Measurements from ENCODE around the gene PLD1. TPM values are rescaled to one million over a fixed set of nuclear protein-coding genes. Genes with fewer than 3 reads are reported as not detected.

PLD1 gene
- total RNA-seq, 3 donors from 2014 or later: 0.52 to 1.3 (median 0.66) TPM

DNA sequence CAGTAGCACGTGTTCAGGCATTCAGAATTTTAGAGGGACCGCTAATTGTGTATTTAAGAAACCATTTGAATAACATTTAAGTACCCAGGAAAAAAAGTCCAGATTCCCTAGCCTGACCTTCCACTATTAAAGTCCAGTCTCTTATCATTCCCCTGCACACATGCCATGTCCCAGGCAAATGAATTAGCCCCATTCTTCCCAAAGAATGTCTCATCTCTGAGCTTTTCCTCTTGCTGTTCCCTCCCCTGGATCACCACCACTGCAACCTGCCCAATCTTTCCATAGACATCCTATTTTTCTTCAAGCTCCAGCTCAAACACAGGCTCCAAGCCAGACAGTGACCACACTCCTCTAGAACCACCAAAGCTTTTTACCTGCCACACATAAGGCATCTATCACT, 25.9 kb downstream of the PLD1 start:
- H3K36me3 Mint-ChIP-seq (ENCODE audit: insufficient read depth): no peaks in the 10 kb centered on the region
- ATAC-seq (no peak), DNase-seq (no peak)
- H3K4me3 Mint-ChIP-seq: no peak overlapping the region
- H3K4me1 Mint-ChIP-seq (ENCODE audit: low read depth): no peaks in the 10 kb centered on the region
- H3K27me3 Mint-ChIP-seq (ENCODE audit: low read depth): peaks cover 4% of the 10 kb centered on the region
- no peaks in the 10 kb centered on the region for H3K9me3 Mint-ChIP-seq

DNA sequence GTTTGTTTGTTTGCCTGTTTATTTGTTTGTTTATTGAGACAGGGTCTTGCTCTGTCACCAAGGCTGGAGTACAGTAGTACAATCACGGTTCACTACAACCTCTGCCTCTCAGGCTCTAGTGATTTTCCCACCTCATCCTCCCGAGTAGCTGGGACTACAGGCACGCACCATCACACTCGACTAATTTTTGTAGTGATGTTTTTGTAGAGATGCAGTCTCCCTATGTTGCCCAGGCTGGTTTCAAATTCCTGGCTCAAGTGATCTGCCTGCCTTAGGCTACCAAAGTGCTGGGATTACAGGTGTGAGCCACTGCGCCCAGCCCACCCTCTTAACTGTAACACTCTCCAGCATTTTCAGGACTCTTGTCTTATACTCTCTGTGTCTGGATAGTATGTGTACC, 26.7 kb downstream of the PLD1 start:
- peaks cover 4% of the 10 kb centered on the region for H3K27me3 Mint-ChIP-seq (ENCODE audit: low read depth)
- no peak for DNase-seq
- no peaks in the 10 kb centered on the region for H3K4me1 Mint-ChIP-seq (ENCODE audit: low read depth)
- H3K4me3 Mint-ChIP-seq: no peak overlapping the region
- no peaks in the 10 kb centered on the region for H3K9me3 Mint-ChIP-seq
- no peaks in the 10 kb centered on the region for H3K36me3 Mint-ChIP-seq (ENCODE audit: insufficient read depth)
- ATAC-seq: no peak

DNA sequence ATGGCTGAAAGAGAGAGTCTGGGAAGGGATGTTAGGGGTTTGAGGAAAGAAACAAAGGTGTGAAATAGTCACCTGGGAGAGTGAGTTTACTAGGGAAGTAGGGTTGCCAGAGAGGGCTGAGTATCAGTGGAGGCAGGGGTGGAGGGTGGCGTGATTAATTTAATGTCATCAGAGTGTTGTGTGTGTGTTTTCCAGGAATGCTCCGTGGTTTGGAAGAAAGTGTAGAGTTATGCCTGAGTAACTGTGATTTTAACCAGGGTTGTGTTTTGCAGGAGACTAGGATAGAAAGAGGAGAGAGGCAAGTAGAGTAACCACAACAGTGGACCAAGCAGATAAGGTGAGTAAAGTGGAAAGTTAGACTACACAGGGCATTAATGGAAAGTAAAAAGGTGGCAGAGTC, 27.2 kb downstream of the PLD1 start:
- ATAC-seq: no peak
- H3K9me3 Mint-ChIP-seq: no peaks in the 10 kb centered on the region
- no peaks in the 10 kb centered on the region for H3K4me1 Mint-ChIP-seq (ENCODE audit: low read depth)
- no peaks in the 10 kb centered on the region for H3K36me3 Mint-ChIP-seq (ENCODE audit: insufficient read depth)
- H3K4me3 Mint-ChIP-seq: no peak overlapping the region
- H3K27me3 Mint-ChIP-seq (ENCODE audit: low read depth): peaks cover 4% of the 10 kb centered on the region
- no peak for DNase-seq

DNA sequence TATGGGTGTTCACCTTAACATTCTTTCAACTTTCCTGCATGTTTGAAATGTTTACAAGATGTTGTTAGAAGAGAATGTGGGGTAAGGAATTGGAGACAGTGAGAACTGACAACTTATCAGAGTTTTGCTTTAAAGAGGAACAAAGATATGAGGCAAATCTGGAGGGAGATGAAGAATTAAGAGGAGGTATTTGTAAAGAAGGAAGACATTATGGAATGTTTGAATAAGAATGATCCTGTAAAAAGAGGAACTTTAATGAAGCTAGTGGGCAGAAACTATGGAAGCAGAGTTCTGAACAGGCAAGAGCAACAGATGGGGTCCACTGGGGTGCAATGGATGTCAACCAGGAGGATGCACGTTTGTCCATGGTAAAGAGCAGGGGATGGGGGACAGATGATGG, 27.7 kb downstream of the PLD1 start:
- DNase-seq: no peak
- peaks cover 4% of the 10 kb centered on the region for H3K27me3 Mint-ChIP-seq (ENCODE audit: low read depth)

DNA sequence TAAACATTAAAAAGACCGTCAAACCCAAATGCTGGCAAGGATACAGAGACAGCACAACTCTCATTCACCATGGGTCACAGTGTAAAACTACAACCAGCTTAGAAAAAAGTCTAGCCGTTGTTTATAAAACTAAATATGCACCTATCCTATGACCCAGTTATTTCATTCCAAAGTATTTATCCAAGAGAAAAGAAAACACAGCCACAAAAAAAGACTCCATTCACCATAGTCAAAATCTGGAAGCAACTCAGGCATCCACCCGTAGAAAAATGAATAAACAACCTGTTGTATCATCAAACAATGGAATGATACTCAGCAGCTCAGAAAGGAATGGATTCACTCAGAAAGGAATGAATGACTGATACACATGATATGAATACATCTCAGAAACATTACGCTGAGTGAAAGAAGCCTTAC, 28.6 kb downstream of the PLD1 start:
- Mint-ChIP-seq H3K36me3 (ENCODE audit: insufficient read depth) (no peaks in the 10 kb centered on the region), H3K4me1 (ENCODE audit: low read depth) (no peaks in the 10 kb centered on the region), H3K27me3 (ENCODE audit: low read depth) (peaks cover 4% of the 10 kb centered on the region), H3K4me3 (no peak overlapping the region), H3K9me3 (no peaks in the 10 kb centered on the region)
- DNase-seq (no peak), ATAC-seq (peak in 1 of 2 donors; percentile 28)

More for the DNA sequence above, 27.7 kb downstream of the PLD1 start:
- H3K4me3 Mint-ChIP-seq: no peak overlapping the region
- no peaks in the 10 kb centered on the region for H3K4me1 Mint-ChIP-seq (ENCODE audit: low read depth)
- no peak for ATAC-seq
- no peaks in the 10 kb centered on the region for H3K9me3 Mint-ChIP-seq
- H3K36me3 Mint-ChIP-seq (ENCODE audit: insufficient read depth): no peaks in the 10 kb centered on the region

DNA sequence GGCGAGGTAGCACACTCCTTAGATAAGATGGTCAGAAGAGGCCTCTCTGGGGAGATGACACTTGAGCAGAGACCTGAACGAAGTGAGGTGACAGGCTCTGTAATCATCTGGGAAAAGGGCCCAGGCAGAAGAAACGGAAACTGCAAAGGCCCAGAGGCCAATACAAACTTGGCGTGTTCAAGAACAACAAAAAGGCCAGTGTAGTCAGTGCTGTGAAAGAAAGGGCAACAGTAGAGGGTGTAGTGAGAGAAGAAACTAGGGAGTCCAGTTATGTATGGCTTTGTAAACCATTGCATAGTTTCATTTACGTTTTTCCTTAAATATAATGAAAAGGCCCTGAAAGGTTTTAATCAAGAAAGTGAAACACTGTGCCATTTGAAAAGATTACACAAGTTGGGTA, 31.8 kb downstream of the PLD1 start:
- Mint-ChIP-seq H3K4me3 (no peak overlapping the region), H3K27me3 (ENCODE audit: low read depth) (no peaks in the 10 kb centered on the region), H3K9me3 (no peaks in the 10 kb centered on the region), H3K36me3 (ENCODE audit: insufficient read depth) (no peaks in the 10 kb centered on the region), H3K4me1 (ENCODE audit: low read depth) (no peaks in the 10 kb centered on the region)
- ATAC-seq (no peak), DNase-seq (no peak)

DNA sequence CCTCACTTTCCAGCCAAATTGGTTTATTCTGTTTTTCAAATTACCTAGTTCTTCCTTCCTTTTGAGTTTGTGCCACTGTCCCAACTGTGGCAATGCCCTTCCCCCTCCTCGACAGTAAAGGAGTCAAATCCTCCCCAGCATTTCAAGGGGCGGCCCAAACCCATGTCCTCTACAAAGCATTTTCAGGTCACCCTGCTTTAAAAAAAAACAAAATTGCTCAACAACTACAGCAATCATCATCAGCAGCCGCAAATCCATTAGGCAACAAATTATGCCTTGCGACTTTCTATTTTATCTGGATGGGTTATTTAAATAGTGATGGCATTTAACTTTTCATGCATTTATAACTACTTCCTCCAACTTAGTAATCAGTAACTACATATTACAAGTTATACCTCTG, 32.7 kb downstream of the PLD1 start:
- Mint-ChIP-seq H3K27me3 (ENCODE audit: low read depth) (no peaks in the 10 kb centered on the region), H3K4me1 (ENCODE audit: low read depth) (no peaks in the 10 kb centered on the region), H3K4me3 (no peak overlapping the region), H3K9me3 (no peaks in the 10 kb centered on the region), H3K36me3 (ENCODE audit: insufficient read depth) (no peaks in the 10 kb centered on the region)
- ATAC-seq: no peak
- DNase-seq: no peak

DNA sequence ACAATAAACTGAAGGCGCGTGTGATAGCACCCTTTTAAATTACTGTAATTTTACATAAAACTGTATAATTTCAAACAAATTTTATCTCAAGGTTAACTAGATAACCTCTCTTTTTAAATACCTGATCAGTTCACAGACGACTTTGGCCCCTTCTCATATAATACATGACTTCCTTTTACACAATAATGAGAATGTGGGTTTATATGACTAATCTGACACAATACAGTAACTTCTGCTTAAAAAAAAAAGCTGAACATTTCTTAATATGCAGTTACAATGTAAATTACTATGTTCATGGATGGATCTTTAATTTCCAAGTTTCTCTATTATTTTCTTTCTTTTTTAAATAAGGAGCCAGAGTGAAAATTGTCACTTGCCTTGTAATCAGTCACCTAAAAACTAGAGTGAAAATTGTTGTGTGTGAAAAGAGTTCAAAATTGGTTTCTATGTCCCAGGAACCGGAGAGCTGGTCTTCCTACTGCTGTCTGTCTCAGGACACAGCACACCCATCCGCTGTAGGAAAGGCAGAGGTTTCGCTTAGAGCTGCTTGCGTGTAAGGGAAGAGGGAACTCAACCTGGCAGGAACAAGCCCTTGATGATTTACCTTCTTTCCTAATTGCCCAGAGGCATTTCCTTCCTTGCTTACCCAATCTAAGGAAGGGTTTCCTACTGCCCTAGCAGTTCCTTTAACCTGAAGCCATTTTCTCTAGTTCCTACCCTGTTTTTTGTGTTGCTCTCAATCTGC, 33.3 kb downstream of the PLD1 start:
- no peak for ATAC-seq
- Mint-ChIP-seq H3K4me1 (ENCODE audit: low read depth) (no peaks in the 10 kb centered on the region), H3K4me3 (no peak overlapping the region), H3K36me3 (ENCODE audit: insufficient read depth) (no peaks in the 10 kb centered on the region), H3K9me3 (no peaks in the 10 kb centered on the region), H3K27me3 (ENCODE audit: low read depth) (no peaks in the 10 kb centered on the region)
- no peak for DNase-seq

DNA sequence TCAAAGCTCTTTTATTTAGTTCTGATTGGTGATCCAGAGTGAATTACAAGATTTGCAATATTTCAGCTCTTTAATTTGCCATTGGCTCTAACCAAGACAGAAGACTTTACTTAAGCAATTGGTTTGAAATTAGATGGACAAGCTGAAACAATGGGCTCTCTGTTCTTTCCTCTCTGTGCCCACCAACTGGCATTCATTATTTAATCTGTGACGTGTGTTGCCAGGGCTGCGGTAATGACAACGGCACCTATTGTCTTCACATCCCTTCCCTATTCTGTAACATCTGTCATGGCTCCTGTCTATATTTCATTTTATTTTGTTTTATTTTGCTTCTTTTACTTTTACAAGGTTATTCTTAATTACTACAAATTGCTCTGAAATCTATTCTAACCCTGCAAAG, 33.9 kb downstream of the PLD1 start:
- no peaks in the 10 kb centered on the region for H3K4me1 Mint-ChIP-seq (ENCODE audit: low read depth)
- H3K36me3 Mint-ChIP-seq (ENCODE audit: insufficient read depth): no peaks in the 10 kb centered on the region
- H3K27me3 Mint-ChIP-seq (ENCODE audit: low read depth): no peaks in the 10 kb centered on the region
- H3K9me3 Mint-ChIP-seq: no peaks in the 10 kb centered on the region
- H3K4me3 Mint-ChIP-seq: no peak overlapping the region
- ATAC-seq (no peak), DNase-seq (no peak)

DNA sequence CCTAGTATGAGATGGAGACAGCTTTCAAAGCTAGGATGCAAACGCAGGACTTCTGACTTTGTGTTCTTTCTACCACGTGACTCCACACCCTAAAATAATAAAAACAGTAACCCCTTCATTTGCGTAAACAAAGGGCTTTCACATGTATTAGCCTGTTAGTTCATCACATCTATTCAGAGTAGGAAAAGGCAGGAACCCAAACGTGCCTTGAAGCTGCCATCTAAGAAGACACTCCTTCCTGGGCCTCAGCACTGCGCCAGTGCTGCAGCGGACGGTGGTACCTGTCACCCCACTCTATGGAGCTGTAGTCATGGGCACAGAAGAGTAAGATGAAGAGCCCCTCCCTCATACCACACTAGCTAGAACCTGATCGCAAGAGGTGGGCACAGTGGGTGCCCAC, 34.3 kb downstream of the PLD1 start:
- Mint-ChIP-seq H3K4me1 (ENCODE audit: low read depth) (no peaks in the 10 kb centered on the region), H3K36me3 (ENCODE audit: insufficient read depth) (no peaks in the 10 kb centered on the region), H3K4me3 (no peak overlapping the region), H3K9me3 (no peaks in the 10 kb centered on the region), H3K27me3 (ENCODE audit: low read depth) (no peaks in the 10 kb centered on the region)
- ATAC-seq (no peak), DNase-seq (no peak)

DNA sequence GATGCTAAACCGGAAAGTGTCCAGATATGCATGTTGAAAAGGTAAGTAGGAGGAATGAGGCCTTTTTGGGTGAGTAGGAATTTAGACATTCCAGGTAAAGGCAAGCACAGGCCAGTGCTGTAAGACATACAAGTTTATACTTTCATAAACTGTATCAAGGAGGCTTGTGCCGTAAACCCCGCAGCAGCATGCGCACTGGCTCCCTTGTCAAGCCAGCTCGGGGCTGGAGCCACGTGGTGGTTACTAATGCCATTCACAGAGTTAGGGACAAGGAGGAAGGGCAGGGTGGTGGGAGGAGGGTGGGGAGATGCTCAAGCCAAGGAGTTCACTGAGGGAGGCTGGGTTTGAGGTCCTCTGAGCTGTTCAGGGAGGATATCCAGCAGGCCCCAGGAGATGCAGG, 35.8 kb downstream of the PLD1 start:
- no peak overlapping the region for H3K4me3 Mint-ChIP-seq
- ATAC-seq: no peak
- H3K27me3 Mint-ChIP-seq (ENCODE audit: low read depth): no peaks in the 10 kb centered on the region
- DNase-seq: no peak
- no peaks in the 10 kb centered on the region for H3K4me1 Mint-ChIP-seq (ENCODE audit: low read depth)
- no peaks in the 10 kb centered on the region for H3K9me3 Mint-ChIP-seq
- H3K36me3 Mint-ChIP-seq (ENCODE audit: insufficient read depth): no peaks in the 10 kb centered on the region

DNA sequence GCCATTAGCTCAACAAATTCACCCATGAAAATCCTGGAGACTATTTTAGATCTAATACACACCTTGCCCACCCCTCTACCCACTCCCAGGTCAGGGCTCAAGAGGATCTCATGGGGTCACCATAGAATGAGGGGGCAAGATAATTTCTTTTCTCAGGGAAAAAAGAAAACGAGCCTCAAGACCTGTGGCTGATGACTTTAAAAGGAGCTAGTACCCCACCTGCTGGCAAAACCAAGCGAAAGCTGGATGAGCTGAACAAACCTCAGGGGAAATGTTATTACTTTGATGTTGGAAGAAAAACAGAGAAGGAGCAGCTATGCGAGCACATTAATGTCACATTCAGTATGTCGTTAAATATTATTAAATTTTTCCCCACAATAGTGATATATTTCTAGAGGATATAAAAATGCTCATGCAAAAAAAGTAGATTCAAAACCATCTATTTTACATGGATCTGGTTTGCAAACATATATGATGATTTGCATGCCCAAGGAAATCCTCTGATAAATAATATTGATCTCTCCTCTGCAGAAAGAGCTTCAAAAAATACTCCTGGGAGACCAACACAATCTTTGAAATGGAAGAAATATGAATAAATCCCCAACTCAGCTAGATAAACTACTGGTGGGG, 37.7 kb downstream of the PLD1 start:
- no peak for ATAC-seq
- H3K9me3 Mint-ChIP-seq: no peaks in the 10 kb centered on the region

DNA sequence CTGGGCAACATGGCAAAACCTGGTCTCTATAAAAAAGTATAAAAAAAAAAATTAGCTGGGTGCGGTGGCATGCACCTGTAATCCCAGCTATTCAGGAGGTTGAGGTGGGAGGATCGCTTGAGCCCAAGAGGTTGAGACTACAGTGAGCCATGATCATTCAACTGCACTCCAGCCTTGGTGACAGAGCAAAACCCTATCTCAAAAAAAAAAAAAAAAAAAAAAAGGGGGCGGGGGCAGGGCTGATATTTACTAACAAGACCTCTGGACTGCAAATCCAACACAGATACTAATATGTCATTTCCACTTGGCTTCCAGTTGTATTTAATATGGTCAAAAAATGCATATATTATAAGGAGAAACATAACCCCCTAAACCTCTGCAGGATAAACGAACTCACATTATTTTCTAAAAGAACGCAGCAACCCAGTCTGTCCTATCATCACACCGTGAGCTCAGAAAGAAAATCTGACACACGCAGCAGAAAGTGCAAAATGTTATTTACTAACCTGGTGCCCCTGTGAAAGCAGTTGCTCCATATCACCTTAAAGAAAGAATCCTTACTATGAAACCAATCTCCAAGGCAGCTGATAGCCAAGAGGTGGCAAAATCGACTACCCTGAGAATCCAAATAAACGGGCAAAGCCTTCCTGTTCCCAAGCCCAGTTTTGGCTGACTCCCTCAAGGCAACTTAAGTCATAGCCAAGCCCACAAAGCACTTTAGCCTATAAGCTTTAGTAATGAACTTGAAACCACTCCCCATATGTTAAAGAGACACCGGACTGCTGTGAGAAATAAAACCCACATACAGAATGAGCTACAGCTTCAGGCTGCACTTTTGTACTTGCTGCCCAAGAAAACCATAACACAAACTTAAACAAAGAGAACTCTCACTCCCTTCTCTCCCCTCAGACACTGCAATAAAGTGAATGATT, 39.3 kb downstream of the PLD1 start:
- H3K9me3 Mint-ChIP-seq: no peaks in the 10 kb centered on the region
- no peaks in the 10 kb centered on the region for H3K4me1 Mint-ChIP-seq (ENCODE audit: low read depth)
- no peaks in the 10 kb centered on the region for H3K36me3 Mint-ChIP-seq (ENCODE audit: insufficient read depth)
- ATAC-seq: no peak
- no peak overlapping the region for H3K4me3 Mint-ChIP-seq
- no peak for DNase-seq
- H3K27me3 Mint-ChIP-seq (ENCODE audit: low read depth): peaks cover 2% of the 10 kb centered on the region

More for the DNA sequence above, 37.7 kb downstream of the PLD1 start:
- no peaks in the 10 kb centered on the region for H3K4me1 Mint-ChIP-seq (ENCODE audit: low read depth)
- peak; percentile 25 for DNase-seq
- H3K4me3 Mint-ChIP-seq: no peak overlapping the region
- no peaks in the 10 kb centered on the region for H3K36me3 Mint-ChIP-seq (ENCODE audit: insufficient read depth)
- H3K27me3 Mint-ChIP-seq (ENCODE audit: low read depth): no peaks in the 10 kb centered on the region

DNA sequence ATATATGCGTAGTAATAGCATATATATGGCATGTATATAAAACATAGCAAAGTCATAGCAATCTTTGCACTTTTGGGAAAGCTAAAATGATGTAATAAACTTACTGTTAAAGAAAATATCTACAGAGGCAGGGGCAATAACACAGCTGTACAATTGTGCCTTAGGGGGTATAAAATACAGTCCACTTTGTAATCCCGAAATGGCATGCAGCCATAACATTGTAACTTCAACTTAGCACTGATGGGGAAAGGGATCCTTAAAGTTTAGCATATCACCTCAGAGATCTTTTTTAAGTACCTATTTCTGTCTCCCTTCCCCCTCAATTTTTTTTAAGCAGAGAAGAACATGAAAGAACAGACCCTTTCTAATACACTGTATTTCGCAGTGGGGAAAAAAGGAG, 40.8 kb downstream of the PLD1 start:
- Mint-ChIP-seq H3K9me3 (no peaks in the 10 kb centered on the region), H3K4me1 (ENCODE audit: low read depth) (no peaks in the 10 kb centered on the region)
- ATAC-seq: no peak

More for the DNA sequence above, 40.8 kb downstream of the PLD1 start:
- H3K27me3 Mint-ChIP-seq (ENCODE audit: low read depth): peaks cover 4% of the 10 kb centered on the region
- no peaks in the 10 kb centered on the region for H3K36me3 Mint-ChIP-seq (ENCODE audit: insufficient read depth)
- DNase-seq: no peak
- no peak overlapping the region for H3K4me3 Mint-ChIP-seq

Data from activated T-cell treated with anti-CD3 and anti-CD28 coated beads, Interleukin-2, amount 50 U/mL, for 4 hours (primary cell).